Measurements from ENCODE around the gene TNFRSF17. TPM values are rescaled to one million over a fixed set of nuclear protein-coding genes. Genes with fewer than 3 reads are reported as not detected.

Gene TNFRSF17
- total and polyA plus RNA-seq, 2 of the 13 experiments (the other 11 are each of a cell fraction or from before 2014, with no cell fraction given) = not detected

- TF ChIP-seq DRAP1 (CRISPR knock-in tag; IDR thresholded peaks at IDR 0.05) (peak; percentile 83), HNRNPUL1 (IDR thresholded peaks at IDR 0.05; ENCODE audit: low read depth, low read length) (peak; percentile 97), FOXC1 (CRISPR knock-in tag; IDR thresholded peaks at IDR 0.05; ENCODE audit: borderline replicate concordance) (peak; percentile 98), GLI4 (CRISPR knock-in tag; IDR thresholded peaks at IDR 0.05; ENCODE audit: borderline replicate concordance) (0 out of 2 replicates have a peak, but pooled peaks have one; percentile 72), RNF219 (CRISPR knock-in tag; IDR thresholded peaks at IDR 0.05) (peak; percentile 25; the same call in 1 of the 2 replicates), KDM5B (CRISPR knock-in tag; IDR thresholded peaks at IDR 0.05; ENCODE audit: borderline replicate concordance) (peak; percentile 94; the same call in 1 of the 2 replicates), RERE (CRISPR knock-in tag; IDR thresholded peaks at IDR 0.05; ENCODE audit: low read depth) (peak; percentile 11; the same call in 1 of the 2 replicates), HMG20B (CRISPR knock-in tag; conservative IDR thresholded peaks at IDR 0.05) (peak; percentile 64; the same call in 1 of the 2 replicates), HNF1A (IDR thresholded peaks at IDR 0.05; ENCODE audit: low read depth) (peak; percentile 62; the same call in 1 of the 2 replicates), HNF1A (CRISPR knock-in tag; IDR thresholded peaks at IDR 0.05; ENCODE audit: borderline replicate concordance) (peak; percentile 89; the same call in 1 of the 2 replicates), ZBTB46 (CRISPR knock-in tag; IDR thresholded peaks at IDR 0.05; ENCODE audit: borderline replicate concordance) (peak; percentile 92; the same call in 1 of the 2 replicates)
Observed at GRCh38 chr16:11915644-11916523, 49.1 kb upstream of the TNFRSF17 start, which contains the start of gene GSPT1 (continued).

Data from HepG2 (cell line).